HG02852 (cell line): Measurements from ENCODE around the gene RESF1.

ENCODE experiments used
- ATAC-seq: cut with Tn5 transposase; IDR thresholded peaks from one replicate; pipeline ENCODE4 v1.9.1; 2021; ENCODE audit warnings: mild to moderate bottlenecking, moderate library complexity; ENCODE audit not compliant: unreplicated experiment

The RESF1 gene

GRCh38 chr12:32005496-32006125 is 46.4 kb downstream of the RESF1 start:
- ATAC-seq: no peak
